GM21786 (cell line): ENCODE results near the gene SELENOF.

Experiments
- ATAC-seq: cut with Tn5 transposase; IDR thresholded peaks from one replicate; pipeline ENCODE4 v1.9.1; 2021; ENCODE audit not compliant: unreplicated experiment

The SELENOF gene

GRCh38 chr1:86860424-86860823 lies 53.5 kb downstream of the SELENOF start:
- ATAC-seq: no peak

DNA sequence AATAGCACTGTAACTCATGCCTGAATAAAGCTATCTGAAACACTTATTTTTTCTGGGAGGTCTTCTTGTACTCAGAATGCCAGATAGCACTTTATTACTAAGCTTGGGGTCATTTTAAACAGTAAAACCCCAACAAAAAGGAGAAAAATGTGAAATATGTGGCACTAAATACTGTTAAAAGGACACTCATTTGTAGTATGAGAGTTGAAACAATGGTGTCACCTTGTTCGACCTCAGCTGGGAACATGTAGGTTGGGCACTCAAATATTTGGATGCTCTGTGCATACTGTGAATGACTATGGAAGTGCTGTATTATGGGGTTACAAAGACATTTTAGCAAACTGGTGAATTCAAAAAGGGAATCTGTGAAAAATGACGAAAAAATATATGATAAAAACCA lies 53.9 kb downstream of the SELENOF start:
- ATAC-seq: no peak

DNA sequence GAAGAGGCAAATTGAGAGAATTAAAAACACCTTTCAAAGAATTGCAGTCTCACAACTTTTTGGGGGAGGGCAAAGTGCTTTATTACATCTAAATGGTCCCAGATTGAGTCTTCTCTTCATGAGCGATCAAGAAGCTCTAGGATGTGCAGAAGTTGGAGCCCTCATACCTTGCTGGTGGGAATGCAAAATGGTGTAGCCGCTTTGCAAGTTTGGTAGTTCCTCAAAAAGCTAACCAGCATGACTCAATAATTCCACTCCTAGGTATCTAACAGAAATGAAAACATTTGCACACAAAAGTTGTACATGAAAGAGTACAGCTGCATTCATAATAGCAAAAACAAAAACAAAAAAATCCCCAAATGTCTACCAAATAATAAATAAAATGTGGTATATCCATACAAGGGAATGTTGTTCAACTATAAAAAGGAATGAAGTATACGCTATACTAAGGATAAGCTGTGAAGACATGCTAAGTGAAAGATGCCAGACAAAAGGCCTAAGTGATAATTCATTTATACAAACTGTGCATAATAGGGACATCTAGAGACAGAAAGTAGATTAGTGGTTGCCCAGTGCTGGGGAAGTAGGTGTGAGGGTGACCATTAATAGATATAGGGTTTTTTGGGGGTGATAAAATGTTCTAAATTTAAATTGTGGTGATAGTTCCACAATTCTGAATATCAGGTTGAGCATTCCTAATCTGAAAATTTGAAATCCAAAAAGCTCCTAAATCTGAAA lies 55.2 kb downstream of the SELENOF start:
- no peak for ATAC-seq

DNA sequence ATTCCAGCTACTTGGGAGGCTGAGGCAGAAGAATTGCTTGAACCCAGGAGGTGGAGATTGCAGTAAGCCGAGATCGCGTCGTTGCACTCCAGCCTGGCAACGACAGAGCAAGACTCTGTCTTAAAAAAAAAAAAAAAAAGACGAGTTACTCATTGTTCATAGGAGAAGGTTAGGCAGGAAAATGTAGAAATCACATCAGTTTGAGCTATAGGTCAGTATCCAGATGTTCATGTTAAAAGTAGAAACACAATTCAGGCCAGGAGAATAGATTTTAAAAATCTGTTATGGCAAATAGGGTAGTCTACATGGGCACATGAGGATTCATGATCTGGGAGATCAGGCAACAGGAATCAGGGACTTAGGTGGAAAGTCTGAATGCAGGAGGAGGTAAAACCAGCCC lies 57.7 kb downstream of the SELENOF start:
- ATAC-seq: no peak

DNA sequence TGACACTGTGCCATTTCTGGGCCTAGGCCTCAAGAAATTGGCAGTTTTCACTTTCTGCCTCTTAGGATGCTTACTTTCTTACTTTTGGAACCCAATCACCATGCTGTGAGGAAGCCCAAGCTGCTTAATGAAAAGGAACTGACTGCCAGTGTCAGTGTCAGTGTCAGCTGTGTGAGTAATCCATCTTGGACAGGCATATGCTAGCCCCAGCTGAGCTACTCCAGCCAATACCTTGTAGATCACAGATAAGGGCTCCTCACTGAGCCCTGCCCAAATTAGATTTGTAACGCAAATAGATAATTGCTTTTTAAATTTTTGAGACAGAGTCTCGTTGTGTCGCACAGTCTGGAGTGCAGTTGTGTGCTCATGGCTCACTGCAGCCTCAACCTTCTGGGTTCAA lies 59.6 kb downstream of the SELENOF start:
- no peak for ATAC-seq

- no peak for ATAC-seq
These were observed 61.0 kb downstream of the SELENOF start for GRCh38 chr1:86852782-86853408.

GRCh38 chr1:86852289-86852688 lies 61.6 kb downstream of the SELENOF start:
- ATAC-seq: no peak

DNA sequence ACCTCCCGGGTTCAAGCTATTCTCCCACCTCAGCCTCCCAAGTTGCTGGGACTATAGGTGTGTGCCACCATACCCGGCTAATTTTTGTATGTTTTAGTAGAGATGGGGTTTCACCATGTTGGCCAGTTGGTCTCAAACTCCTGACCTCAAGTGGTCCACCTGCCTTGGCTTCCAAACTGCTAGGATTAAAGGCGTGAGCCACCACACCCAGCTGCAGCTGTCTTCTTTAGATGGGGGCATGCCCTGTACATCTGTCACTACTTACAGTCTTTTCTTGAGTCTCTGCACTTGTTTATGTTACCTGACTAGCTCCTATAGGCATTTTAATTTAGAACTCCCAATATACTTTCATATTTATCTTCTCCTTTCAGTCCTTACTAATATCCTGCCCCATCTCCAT lies 64.2 kb downstream of the SELENOF start:
- ATAC-seq: no peak

- no peak for ATAC-seq
These were observed 65.3 kb downstream of the SELENOF start for GRCh38 chr1:86848654-86849053.

DNA sequence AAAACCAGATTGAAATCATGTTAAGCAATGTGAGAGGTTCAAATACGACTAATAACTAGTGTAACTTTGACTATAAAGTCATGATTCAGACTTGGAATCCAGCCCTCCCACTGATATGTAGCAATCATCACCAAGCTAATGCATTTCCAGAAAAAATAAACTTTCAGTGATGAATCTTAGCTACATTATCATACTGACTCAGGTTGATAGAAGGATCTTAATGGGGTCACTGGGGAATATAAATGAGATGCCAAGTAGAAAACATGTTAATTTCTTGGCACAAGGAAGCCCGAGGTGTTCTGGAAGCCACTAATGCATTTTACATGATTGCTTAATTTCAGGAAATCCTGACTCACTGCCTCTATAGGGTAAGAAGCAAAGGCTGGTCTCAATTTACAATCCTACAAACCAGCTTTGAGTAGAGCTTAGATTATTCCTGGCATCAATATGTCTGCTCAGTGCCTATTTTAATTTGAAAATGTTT lies 67.7 kb downstream of the SELENOF start:
- ATAC-seq: no peak

GRCh38 chr1:86845514-86845913 lies 68.4 kb downstream of the SELENOF start:
- no peak for ATAC-seq

GRCh38 chr1:86841116-86841515 lies 72.8 kb downstream of the SELENOF start:
- no peak for ATAC-seq

DNA sequence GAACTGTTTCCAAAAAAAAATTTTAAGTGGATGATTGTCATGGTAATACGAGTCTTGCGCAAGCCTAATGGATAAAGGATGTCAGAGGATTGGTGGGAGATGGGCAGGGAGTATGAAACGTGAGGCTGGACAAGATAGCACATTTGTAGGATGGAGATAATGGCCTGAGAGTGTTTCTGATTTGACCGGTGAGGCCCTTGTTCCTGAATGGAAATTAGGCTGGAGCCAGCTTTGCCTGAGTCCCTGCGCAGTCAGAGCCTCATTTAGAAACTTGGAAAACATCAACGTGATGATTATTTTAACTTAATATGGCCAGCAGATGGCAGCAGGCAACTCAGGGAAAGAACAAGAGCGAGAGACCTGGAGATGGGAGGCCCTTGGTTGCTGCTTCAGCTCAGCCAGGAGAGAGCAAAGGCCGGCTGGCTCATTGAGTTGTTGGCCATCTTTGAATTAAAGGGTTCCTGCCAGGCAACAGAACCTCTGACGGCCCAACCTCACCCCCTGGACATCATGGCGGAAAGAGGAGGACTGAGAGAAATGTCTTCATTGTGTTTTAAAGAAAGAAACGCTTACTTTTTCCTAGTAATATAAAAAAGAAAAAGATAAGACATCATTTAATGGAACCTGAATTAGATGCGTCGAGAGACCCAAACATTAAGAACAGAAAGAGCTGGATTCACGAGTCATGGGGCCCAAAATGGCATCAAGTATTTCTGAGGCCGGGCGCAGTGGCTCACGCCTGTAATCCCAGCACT lies 80.3 kb downstream of the SELENOF start:
- peak; percentile 93 for ATAC-seq

- ATAC-seq: no peak
These were observed 81.5 kb downstream of the SELENOF start for GRCh38 chr1:86832433-86832832.

DNA sequence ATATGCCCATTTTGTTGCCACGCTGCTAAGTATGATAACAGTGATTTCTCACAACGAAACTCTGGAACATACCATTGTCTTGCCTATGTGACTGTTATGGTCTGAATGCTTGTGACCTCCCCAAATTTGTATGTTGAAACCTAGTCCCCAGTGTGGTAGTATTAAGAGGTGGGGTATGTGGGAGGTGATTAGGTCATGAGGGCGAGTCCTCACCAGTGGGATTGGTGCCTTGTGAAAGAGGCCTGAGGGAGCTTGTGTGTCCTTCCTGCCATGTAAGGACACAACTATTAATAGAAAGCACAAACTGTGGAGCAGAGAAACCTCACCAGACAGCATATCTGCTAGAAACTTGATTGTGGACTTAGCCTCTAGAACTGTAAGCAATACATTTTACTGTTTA lies 84.6 kb downstream of the SELENOF start:
- ATAC-seq: no peak

DNA sequence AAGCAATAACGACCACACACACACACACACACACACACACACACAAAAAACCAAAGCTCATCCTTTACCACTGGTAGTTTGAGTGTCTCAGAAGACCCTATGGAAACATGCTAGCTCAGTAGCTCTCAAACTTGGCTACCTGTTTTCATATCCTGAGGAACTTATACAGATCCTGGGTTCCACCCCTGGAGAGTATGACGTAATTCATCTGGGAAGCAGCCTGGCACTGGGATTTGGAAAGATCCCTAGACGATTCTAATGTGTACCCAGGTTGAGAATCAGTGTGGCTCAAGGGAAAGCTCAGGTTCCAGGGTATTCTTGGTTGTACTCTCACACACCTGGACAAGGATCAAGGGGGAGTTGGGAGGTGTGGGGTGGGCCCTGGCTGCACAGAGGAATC lies 85.9 kb downstream of the SELENOF start:
- ATAC-seq: no peak

GRCh38 chr1:86826856-86827255 lies 87.1 kb downstream of the SELENOF start:
- ATAC-seq: no peak

GRCh38 chr1:86825319-86825718 lies 88.6 kb downstream of the SELENOF start:
- no peak for ATAC-seq

GRCh38 chr1:86823821-86824500 lies 90.0 kb downstream of the SELENOF start:
- no peak for ATAC-seq

GRCh38 chr1:86823386-86823785 lies 90.5 kb downstream of the SELENOF start:
- no peak for ATAC-seq

GRCh38 chr1:86822459-86822858 lies 91.5 kb downstream of the SELENOF start:
- no peak for ATAC-seq
